Astrocyte (in vitro differentiated cells and primary cell): ENCODE measurements around the gene SLC39A7.

ENCODE experiments used
- EZH2 ChIP-seq: IDR thresholded peaks from 2 replicates; pipeline ENCODE4 v1.6.1; 2012; ENCODE audit warnings: mild to moderate bottlenecking, low read length, inconsistent platforms; ENCODE audit not compliant: insufficient read depth
- TF ChIP-seq, protein P1 (sequence below): IDR thresholded peaks from 2 replicates; pipeline ENCODE4 v1.5.1; 2011; ENCODE audit warnings: low read depth, mild to moderate bottlenecking, inconsistent platforms, low read length, moderate library complexity; ENCODE audit not compliant: insufficient read depth

GRCh38 chr6:33201935-33202334 lies 1.3 kb downstream of the SLC39A7 start:
- TF ChIP-seq, protein P1, sequence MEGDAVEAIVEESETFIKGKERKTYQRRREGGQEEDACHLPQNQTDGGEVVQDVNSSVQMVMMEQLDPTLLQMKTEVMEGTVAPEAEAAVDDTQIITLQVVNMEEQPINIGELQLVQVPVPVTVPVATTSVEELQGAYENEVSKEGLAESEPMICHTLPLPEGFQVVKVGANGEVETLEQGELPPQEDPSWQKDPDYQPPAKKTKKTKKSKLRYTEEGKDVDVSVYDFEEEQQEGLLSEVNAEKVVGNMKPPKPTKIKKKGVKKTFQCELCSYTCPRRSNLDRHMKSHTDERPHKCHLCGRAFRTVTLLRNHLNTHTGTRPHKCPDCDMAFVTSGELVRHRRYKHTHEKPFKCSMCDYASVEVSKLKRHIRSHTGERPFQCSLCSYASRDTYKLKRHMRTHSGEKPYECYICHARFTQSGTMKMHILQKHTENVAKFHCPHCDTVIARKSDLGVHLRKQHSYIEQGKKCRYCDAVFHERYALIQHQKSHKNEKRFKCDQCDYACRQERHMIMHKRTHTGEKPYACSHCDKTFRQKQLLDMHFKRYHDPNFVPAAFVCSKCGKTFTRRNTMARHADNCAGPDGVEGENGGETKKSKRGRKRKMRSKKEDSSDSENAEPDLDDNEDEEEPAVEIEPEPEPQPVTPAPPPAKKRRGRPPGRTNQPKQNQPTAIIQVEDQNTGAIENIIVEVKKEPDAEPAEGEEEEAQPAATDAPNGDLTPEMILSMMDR = no peak
- no peak for TF ChIP-seq EZH2
